HepG2 (cell line): ENCODE data around the gene LAPTM4A.

Source experiments
- CREM ChIP-seq, 2 experiments: sonication (generic) in 1 of 2; formaldehyde crosslinking in 1 of 2; IDR thresholded peaks; 2 replicates each; pipeline versions ENCODE4 v1.4.0 to v1.6.1; 2016 to 2020; ENCODE audit warnings: antibody characterized with exemption in 1 of 2, mild to moderate bottlenecking in 1 of 2, missing genetic modification reagents in 1 of 2
- CTCF ChIP-seq: sonication (generic); formaldehyde crosslinking; IDR thresholded peaks from 2 replicates; pipeline ENCODE4 v1.5.0; 2020; ENCODE audit warnings: mild to moderate bottlenecking, missing genetic modification reagents, moderate library complexity
- RFX5 ChIP-seq: IDR thresholded peaks from 2 replicates; pipeline ENCODE4 v1.6.1; 2011; ENCODE audit warnings: low read depth, low read length, improper control_type of control experiment
- SRF ChIP-seq: IDR thresholded peaks from 2 replicates; pipeline ENCODE4 v1.6.1; 2011; ENCODE audit warnings: mild to moderate bottlenecking, low read depth, low read length, moderate library complexity
- TEAD3 ChIP-seq: optimal IDR thresholded peaks from 2 replicates; pipeline ENCODE3; 2016; ENCODE audit warnings: borderline replicate concordance
- TF ChIP-seq, protein P1 (sequence below): IDR thresholded peaks from 2 replicates; pipeline ENCODE4 v1.6.1; 2012; ENCODE audit warnings: low read depth, low read length, improper control_type of control experiment
- TF ChIP-seq, protein P2 (sequence below): IDR thresholded peaks from 2 replicates; pipeline ENCODE4 v1.6.1; 2016; ENCODE audit warnings: low read depth, borderline replicate concordance
- TF ChIP-seq, protein P3 (sequence below): sonication (generic); formaldehyde crosslinking; IDR thresholded peaks from 2 replicates; pipeline ENCODE4 v1.5.0; 2020; ENCODE audit warnings: missing genetic modification reagents, mild to moderate bottlenecking, borderline replicate concordance

DNA sequence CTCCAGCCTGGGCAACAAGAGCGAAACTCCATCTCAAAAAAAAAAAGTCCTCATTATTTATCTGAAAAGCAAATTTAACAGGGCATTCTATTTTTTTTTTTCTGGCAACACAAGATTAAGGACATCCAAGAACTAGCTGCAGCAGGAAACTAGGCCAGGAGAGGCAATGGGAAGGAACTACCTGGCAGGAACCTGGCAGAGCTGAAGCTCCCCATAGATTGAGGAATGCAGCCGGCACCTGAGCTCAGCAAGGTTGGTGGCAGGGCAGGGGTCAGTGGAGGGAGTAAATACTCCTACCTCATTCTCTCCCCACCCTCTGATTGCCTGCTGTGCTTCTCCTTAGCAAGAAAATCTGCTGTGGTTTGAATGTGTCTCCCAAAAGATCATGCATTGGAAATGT, 30.4 kb upstream of the LAPTM4A start:
- TF ChIP-seq RFX5 (no peak), TEAD3 (no peak), CREM (IDR thresholded peaks at IDR 0.05) (no peak), CREM (CRISPR knock-in tag; IDR thresholded peaks at IDR 0.05) (no peak), CTCF (CRISPR knock-in tag) (no peak), SRF (no peak)
- TF ChIP-seq, protein P1, sequence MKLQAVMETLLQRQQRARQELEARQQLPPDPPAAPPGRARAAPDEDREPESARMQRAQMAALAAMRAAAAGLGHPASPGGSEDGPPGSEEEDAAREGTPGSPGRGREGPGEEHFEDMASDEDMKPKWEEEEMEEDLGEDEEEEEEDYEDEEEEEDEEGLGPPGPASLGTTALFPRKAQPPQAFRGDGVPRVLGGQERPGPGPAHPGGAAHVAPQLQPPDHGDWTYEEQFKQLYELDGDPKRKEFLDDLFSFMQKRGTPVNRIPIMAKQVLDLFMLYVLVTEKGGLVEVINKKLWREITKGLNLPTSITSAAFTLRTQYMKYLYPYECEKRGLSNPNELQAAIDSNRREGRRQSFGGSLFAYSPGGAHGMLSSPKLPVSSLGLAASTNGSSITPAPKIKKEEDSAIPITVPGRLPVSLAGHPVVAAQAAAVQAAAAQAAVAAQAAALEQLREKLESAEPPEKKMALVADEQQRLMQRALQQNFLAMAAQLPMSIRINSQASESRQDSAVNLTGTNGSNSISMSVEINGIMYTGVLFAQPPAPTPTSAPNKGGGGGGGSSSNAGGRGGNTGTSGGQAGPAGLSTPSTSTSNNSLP = no peak
- TF ChIP-seq, protein P2, sequence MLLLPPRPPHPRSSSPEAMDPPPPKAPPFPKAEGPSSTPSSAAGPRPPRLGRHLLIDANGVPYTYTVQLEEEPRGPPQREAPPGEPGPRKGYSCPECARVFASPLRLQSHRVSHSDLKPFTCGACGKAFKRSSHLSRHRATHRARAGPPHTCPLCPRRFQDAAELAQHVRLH (CRISPR knock-in tag) = no peak
- TF ChIP-seq, protein P3, sequence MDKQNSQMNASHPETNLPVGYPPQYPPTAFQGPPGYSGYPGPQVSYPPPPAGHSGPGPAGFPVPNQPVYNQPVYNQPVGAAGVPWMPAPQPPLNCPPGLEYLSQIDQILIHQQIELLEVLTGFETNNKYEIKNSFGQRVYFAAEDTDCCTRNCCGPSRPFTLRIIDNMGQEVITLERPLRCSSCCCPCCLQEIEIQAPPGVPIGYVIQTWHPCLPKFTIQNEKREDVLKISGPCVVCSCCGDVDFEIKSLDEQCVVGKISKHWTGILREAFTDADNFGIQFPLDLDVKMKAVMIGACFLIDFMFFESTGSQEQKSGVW (CRISPR knock-in tag) = no peak
